ENCODE results near the gene ITSN1. TPM values are rescaled to one million over a fixed set of nuclear protein-coding genes. Genes with fewer than 3 reads are reported as not detected.

Gene ITSN1
- total and polyA plus RNA-seq, 4 donors, result 20.3 to 112 (median 40.2) TPM

- peaks cover 19 to 61% (median 47%) of the 10 kb centered on the region in 4 donors for H3K36me3 ChIP-seq (ENCODE audit: control insufficient read depth in 4 of 4, insufficient read depth in 3 of 4, low read depth in 1 of 4, low read length in 3 of 4)
Observed at GRCh38 chr21:33904041-33904440, 261.7 kb downstream of the ITSN1 start.

GRCh38 chr21:33908760-33909159, 266.5 kb downstream of the ITSN1 start:
- no peak for DNase-seq (ENCODE audit: low spot score)
- WGBS, result 88% methylated on average over 6 of the region's 6 CpGs
- TF ChIP-seq GABPA (IDR thresholded peaks at IDR 0.05 in 1 of 2, conservative IDR thresholded peaks at IDR 0.05 in 1 of 2), result no peak
- no peak for TF ChIP-seq YY1 (IDR thresholded peaks at IDR 0.05)
- TF ChIP-seq CTCF (IDR thresholded peaks at IDR 0.05; ENCODE audit: low read depth, low read length, missing input control), result no peak
- no peak for TF ChIP-seq RXRA (IDR thresholded peaks at IDR 0.05)
- TF ChIP-seq ZBTB33 (IDR thresholded peaks at IDR 0.05), result no peak
- TF ChIP-seq NR2F2 (IDR thresholded peaks at IDR 0.05), result no peak
- no peak for TF ChIP-seq MAX (IDR thresholded peaks at IDR 0.05)
- no peak for TF ChIP-seq JUND (IDR thresholded peaks at IDR 0.05)
- no peak for TF ChIP-seq FOXA2 (IDR thresholded peaks at IDR 0.05)

More at GRCh38 chr21:33904041-33904440, 261.7 kb downstream of the ITSN1 start:
- H3K4me3 ChIP-seq (ENCODE audit: low read depth in 1 of 3, low read length in 3 of 3), result no peak overlapping the region
- 83% methylated on average over 5 of the region's 5 CpGs for WGBS
- H3K9ac ChIP-seq (ENCODE audit: low read depth in 1 of 2, low read length in 2 of 2), result no peak overlapping the region
- no peak overlapping the region for H3K27ac ChIP-seq (ENCODE audit: low read depth in 1 of 2, low read length in 2 of 2)
- H3K9me3 ChIP-seq (ENCODE audit: control insufficient read depth in 4 of 4, low read length in 3 of 4), result no peaks in the 10 kb centered on the region
- no peaks in the 10 kb centered on the region for H3K27me3 ChIP-seq (ENCODE audit: control insufficient read depth in 4 of 4, insufficient read depth in 4 of 4, low read length in 3 of 4)
- peaks cover 0 to 11% (median 5%) of the 10 kb centered on the region in 4 donors for H3K4me1 ChIP-seq (ENCODE audit: control insufficient read depth in 4 of 4, insufficient read depth in 4 of 4, low read length in 3 of 4)
- DNase-seq (ENCODE audit: low spot score), result no peak
- TF ChIP-seq ZBTB33 (IDR thresholded peaks at IDR 0.05) (no peak), MAX (IDR thresholded peaks at IDR 0.05) (no peak), NR2F2 (IDR thresholded peaks at IDR 0.05) (no peak), RAD21 (IDR thresholded peaks at IDR 0.05) (no peak), REST (IDR thresholded peaks at IDR 0.05) (no peak), FOXA1 (IDR thresholded peaks at IDR 0.05) (no peak), EGR1 (IDR thresholded peaks at IDR 0.05; ENCODE audit: low read depth in 2 of 2) (no peak), JUND (IDR thresholded peaks at IDR 0.05) (no peak), SP1 (IDR thresholded peaks at IDR 0.05) (no peak), ATF3 (IDR thresholded peaks at IDR 0.05) (no peak), GABPA (IDR thresholded peaks at IDR 0.05 in 1 of 2, conservative IDR thresholded peaks at IDR 0.05 in 1 of 2) (no peak)

More at GRCh38 chr21:33908760-33909159, 266.5 kb downstream of the ITSN1 start:
- H3K4me3 ChIP-seq (ENCODE audit: low read depth in 1 of 3, low read length in 3 of 3), result no peak overlapping the region
- H3K27ac ChIP-seq (ENCODE audit: low read depth in 1 of 2, low read length in 2 of 2), result no peak overlapping the region
- H3K36me3 ChIP-seq (ENCODE audit: control insufficient read depth in 4 of 4, insufficient read depth in 3 of 4, low read depth in 1 of 4, low read length in 3 of 4), result peaks cover 25 to 81% (median 68%) of the 10 kb centered on the region in 4 donors
- no peak overlapping the region for H3K9ac ChIP-seq (ENCODE audit: low read depth in 1 of 2, low read length in 2 of 2)
- H3K27me3 ChIP-seq (ENCODE audit: control insufficient read depth in 4 of 4, insufficient read depth in 4 of 4, low read length in 3 of 4), result no peaks in the 10 kb centered on the region
- no peaks in the 10 kb centered on the region for H3K9me3 ChIP-seq (ENCODE audit: control insufficient read depth in 4 of 4, low read length in 3 of 4)
- no peaks in the 10 kb centered on the region for H3K4me1 ChIP-seq (ENCODE audit: control insufficient read depth in 4 of 4, insufficient read depth in 4 of 4, low read length in 3 of 4)

All from liver (tissue), 9 donors.